ENCODE data around the gene ADAD2.

Gene ADAD2

DNA sequence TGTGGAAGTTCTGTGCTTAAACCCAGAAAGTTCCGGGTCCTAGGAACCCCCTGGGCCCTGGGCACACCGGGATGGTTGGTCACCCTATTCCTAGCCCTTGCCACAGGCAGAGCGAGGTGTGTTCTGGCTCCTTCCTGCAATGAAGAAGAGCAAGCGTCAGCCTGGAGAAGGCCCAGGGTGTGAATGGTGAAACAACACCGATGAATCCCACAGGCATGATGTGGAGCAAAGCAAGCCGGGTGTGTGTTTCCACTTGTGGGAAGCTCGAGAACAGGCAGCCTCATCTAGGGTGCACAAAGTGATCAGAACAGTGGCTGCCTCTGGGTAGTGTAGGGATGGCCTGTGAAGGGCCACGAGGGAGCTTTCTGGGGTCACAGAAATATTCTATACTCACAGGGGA is 35.1 kb downstream of the ADAD2 start:
- DNase-seq: no peak

DNA sequence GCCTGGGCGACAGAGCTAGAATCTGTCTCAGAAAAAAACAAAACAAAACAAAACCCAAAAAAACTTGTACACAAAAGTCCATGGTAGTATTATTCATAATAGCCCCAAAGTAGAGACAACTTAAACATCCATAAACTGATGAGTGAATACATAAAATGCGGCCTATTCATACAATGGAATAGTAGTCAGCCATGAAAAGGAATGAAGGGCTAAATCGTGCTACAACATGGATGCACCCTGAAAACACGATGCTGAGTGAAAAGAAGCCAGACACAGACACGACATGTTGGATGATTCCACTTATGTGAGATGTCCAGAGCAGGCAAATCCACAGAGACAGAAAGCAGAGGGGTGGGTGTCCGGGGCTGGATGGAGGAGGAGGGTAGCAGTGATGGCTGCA is 36.6 kb downstream of the ADAD2 start:
- no peak for DNase-seq

DNA sequence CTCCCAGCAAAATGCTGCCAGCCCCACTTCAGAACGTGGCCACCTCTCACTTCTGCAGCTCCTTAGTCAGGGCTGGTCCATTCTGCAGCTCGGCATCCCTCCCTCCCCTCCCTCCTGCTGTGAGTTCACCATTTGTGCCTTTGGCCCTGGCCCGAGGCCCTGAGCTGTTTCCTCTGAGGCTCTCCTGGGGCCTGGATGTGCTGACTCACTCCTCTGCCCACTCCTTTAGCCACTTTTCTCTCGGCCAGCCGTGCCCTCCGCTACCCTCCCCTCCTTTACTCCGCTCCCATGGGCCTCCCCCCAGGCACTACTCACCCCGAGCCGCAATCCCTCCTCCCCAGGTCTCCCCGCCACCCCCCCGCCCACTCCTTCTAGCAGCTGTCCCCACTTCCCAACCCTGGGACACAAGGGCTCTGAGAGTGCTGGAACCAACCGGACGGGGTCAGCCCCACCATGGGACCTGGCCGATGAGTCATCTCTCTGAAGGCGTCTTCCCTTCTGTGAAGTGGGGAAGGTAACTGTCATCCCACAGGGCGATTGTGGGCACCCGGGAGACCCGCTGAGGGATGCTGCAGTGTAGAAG is 37.4 kb downstream of the ADAD2 start:
- no peak for DNase-seq

DNA sequence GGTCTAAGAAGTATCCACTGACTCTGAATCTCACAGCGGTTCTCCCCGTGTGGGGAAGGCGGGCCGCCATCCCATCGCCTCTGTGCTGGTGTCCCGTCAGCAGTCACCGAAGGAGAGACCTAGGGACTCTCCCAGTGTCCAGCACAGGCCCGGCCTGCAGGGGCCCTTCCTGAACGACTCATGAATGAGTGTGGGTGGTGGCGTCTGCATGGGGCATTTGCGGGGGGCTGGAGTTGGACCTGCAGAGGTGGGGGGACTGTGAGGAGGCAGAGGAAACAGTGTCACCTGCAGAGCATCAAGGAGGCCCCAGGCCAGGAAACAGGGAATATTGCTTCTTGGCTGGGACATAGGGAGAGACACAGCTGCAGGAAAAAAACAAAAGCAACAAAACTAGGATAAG is 38.5 kb downstream of the ADAD2 start:
- DNase-seq: no peak

DNA sequence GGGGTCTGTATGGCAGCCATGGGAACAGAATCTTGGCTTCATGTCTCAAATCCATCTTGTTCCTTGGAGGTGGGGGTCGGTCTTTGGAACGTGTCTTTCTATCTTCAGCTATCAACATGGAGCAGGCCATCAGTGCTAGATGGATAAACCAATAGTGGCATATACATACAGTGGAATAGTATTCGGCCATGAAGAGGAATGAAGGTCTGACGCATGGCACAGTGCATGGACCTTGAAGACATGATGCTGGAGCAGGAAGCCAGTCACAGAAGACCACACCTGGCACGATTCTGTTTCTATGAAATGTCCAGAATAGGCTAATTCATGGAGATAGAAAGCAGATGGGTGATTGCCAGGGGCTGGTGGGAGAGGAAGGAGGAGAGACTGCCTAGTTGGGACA is 41.1 kb downstream of the ADAD2 start:
- DNase-seq: no peak

DNA sequence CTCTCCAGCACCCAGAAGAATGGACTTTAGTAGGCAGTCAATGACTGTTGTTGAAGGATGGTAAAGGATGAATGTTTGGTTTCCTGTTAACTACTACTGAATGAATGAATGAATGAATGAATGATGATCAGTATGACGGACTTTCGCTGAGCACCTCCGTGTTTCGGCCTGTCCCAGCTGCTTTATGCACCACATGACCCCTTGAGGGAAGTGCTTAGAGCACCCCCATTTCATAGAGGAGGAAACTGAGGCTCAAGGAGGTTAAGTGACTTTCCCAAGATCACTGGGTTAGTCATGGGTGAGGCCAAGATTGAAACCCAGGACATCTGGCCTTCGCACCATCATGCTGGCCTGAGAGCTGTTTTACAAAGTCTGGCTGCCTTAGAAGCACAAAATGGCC is 42.0 kb downstream of the ADAD2 start:
- DNase-seq: no peak

DNA sequence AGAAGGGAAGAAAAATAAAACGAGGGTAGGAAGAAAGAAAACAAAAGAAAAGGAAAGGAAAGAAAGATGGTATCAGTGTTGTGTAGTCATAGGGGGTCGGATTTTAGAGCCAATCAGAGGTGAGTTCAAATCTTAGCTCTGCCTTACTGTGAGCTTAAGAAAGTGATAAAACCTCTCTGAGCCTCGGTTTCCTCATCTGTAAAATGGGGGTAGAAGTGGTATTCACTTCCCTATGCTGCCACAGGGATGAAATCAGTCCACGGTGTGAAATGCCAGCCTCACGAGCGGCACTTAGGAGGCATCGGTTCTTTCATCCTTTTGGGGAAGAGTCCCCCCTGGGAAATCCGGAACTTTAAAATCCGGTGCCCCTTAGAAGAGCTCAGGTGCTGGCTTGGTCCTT is 42.8 kb downstream of the ADAD2 start:
- no peak for DNase-seq

DNA sequence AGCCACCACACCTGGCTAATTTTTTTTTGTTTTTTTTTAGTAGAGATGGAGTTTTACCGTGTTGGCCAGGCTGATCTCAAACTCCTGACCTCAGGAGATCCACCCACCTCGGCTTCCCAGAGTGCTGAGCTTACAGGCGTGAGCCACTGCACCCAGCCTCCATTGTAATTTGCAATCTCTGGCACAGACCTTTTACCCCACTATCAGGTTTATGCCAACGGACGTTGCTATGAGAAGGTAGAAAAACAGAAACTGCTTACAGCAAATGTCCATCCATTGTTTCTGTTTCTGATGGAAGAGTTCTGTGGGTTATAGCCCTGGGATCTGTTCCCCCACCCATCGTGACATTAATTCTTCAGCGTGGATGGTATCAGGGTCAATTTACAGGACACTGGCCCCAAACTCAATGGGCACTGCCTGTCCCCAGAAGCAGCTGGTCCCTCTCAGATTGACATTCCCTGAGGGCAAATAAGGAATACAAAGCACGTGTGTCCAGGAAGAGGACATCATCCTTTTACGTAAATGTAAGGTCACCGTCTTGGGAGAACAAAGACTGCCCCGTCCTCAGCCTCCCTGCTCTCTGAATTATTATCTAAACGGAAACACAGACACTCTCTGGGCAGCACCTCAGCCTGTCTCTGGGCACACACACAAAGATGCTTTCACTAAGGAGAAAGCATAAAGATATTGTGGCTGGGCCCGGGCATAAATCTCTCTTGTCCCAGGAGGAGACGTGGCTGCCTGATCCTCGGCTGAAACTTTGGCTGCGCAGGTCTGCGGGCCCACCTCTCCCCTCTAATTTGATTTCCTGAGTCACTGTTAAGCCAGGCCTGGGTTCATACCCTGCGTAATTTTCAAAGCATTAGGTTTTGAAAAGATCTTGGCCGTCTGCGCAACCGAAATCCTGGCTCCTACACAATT is 43.6 kb downstream of the ADAD2 start:
- DNase-seq: no peak

DNA sequence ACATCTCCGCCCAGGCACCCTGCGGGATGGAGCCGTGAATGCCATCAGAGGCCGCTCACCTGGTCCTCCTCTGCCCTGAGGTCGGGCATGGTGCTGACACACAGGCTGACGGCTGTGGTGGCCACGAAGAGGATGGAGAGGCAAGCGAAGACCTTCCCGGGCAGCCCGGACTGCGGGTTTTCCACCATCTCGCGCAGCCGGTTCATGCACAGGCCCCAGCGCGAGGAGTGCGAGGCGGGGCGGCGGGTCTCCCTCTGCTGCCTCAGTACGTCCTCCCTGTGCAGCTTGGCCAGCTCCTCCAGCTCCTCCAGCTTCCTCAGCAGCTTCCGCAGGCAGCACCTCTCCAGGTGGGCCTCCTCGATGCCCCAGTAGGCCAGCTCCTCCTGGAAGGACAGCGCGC is 45.7 kb downstream of the ADAD2 start:
- no peak for DNase-seq

DNA sequence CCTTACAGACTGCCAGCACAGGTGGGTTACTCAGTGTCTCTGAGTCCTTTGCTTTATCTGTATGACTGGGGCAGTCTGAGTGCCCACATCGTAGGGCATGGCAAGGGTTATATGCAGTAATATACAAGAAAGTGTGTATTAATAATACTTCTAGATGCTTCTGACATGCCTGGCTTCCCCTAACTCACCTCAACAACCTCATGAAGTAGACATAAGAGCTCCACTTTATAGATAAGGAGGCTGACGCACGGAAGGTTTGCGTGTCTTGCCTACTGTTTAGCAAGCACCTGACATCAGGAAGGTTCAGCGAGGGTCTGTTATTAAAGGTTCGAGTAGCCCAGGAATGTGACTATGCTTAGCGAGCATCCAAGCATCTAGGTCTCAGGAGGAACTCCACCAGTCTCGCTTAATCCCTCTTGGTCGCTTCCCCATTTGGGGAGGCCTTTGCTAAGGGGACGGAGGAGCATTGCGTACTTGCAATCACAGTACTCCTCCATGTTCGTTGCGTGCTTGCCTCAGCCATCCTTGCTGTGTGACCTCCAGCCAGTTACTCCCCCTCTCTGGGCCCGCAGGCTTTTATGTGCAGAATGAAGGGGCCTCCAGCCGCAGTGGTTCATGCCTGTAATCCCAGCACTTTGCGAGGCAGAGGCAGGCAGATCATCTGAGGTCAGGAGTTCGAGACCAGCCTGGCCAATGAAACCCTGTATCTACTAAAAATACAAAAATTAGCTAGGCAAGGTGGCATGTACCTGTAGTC is 47.2 kb downstream of the ADAD2 start:
- DNase-seq: no peak

DNA sequence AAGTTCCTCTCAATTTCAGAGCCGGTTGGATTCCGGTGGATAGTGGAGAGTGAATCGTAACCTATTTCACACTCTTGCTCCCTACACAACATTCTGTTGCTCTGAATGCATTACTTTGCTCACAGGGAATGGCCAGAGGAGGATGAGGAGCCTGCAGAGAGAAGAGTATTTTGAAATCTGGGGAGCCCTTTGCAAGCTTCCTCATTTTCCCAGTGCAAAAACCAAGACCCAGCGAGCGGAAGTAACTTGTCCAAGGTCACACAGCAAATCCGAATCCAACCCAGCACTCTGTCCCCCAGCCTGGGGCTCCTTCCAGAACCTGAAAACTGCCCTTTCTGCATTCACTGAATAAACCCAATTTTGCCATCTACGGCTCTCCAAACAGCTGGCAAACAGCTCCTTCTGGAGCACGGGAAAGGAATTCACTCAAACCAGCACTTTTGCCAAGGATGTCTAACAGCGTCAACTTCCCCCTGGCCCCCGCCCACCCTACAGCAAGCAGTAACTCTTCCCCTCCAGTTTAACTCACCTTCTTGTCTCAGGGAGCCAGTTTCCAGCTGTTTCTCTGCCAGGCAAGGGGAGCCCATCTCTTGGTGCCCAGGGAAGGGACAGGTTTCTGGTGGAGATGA is 48.3 kb downstream of the ADAD2 start:
- no peak for DNase-seq

DNA sequence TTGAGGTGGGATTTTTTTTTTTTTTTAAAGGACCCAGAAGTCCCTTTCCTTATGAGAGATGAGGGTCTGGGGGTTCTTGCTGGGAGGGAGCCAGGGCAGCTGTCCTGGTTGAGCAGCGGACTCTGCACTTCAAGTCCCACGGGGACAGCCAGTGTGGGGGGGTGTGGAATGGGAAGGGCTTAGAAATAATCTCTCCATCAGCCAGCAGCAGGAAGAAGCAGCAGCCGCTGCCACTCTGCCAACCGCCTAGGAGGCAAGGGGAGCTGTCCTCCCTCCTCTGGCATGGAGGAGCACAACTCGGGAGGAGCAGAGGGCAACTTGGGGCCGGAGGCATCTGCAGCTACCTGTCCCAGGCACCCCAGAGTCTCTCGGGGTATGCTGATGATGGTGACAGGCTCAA is 49.0 kb downstream of the ADAD2 start, which contains the start of gene KCNG4:
Gene KCNG4, minus strand, starts transcription at position 104 of the 400 bp plus-strand sequence. CDS start 2,527 bp downstream, outside the sequence.
- no peak for DNase-seq

DNA sequence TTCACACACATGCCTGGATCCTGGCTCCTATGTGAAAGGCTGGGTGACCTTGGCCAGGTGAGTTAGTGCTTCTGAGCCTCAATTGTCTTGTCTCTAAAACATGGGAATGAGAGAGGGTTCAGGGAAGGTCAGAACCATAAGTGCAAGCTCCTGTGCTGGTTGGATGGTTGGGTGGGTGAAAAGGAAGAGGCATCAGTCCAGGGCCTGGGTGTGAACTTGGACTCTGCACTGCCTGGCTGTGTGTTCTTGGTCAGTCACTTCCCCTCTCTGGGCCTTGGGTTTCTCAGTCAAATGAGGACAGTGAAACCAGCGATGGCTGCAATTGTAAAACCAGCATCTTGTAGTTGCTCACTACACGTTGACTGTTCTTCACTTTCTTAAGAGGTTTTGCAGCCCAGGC is 49.5 kb downstream of the ADAD2 start:
- DNase-seq: no peak

DNA sequence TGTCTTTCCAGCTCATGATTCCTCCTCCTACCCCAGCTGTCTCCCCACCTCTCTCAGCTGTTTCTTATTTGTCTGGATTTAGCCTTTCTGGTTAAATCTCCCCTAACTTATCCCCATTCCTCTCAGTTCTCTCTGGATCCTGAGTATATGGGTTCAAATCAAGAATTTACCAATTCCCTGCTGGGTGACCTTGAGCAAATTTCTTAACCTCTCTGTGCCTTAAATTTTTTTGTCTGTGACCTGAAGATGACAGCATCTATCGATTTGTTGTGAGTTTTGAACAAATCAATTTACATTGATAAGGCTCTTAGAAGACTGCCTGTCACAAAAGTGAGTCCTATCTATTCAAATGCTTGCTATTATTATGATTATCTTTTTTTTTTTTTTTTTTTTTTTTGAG is 50.8 kb downstream of the ADAD2 start:
- DNase-seq: no peak

DNA sequence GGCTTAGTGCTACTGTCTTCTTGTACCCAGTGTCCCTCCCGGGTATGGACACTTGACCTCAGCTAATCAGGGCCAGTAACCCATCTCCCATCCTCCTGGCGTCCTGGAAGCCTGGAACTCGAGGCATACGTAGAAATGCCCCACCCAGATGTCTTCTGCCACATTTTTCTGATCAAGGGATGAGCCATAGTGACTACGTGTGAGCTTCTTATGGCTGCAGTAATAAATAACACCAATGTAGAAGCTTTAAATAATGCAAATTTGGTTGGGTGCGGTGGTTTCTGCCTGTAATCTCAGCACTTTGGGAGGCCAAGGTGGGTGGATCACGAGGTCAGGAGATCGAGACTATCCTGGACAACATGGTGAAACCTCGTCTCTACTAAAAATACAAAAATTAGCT is 51.9 kb downstream of the ADAD2 start:
- no peak for DNase-seq

DNA sequence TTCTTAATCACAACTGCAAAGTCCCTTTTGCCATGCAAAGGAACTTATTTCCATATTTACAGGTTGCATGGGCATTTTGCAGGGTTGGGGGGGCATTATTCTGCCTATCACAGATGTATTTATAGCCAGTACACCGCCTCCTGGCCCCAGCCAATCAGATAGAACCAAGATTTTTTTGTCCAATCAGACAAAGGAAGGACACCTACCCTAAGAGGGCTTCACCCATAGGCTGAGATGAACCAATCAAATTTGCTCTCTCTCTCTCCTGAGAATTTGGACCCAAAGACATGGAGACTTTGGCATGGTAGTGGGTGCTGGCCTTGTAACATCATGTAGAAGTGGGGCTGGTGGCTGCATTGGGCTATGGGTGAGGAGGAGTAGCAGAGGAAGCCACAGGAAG is 52.8 kb downstream of the ADAD2 start:
- no peak for DNase-seq

DNA sequence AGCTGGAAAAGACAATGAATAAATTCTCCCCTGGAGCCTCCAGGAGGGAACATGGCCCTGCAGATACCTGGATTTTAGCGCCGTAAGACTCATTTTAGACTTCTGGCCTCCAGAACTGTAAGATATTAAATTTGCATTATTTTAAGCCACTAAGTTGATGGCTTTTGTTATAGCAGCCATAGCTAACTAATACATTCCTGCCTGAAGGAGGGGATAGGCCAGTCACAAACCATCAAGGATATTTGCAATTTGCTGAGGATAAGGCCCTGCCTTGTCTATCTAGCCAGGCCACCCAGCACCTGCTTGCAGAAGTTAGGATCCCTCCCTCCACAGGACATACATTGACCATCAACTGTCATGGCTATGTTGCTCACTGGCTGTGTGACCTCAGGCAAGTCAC is 53.8 kb downstream of the ADAD2 start:
- no peak for DNase-seq

DNA sequence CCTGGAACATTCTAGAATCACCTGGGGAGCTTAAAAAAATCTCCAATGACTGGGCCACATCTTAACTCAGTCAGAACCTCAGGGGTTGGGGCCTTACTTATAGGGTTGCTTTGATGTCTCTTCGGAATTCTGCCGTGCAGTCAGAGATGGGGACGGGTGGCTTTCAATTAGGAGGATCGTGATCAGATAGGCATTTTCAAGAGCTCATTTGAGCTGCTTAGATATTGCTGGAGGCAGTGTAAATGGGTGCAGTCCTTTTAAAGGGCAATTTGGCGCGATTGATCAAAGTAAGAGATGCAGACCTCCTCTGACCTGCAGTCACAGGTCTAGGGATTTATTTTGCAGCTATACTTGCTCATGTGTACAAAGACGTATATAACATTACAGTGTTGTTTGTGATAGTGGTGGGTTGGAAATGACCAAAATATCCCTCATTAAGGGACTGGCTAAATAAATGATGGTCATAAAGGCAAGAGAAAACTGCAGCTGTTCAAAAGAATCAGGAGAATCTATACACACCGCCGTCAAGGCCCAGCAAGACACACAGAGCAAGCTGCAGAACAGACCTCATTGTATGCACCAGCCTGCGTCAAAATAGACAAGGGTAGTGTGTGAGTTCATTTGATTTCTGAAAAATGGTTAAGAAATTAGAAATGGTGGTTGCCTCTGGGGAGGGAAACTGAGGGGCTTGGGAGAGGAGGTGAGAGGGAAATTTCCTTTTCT is 55.2 kb downstream of the ADAD2 start:
- DNase-seq: no peak

DNA sequence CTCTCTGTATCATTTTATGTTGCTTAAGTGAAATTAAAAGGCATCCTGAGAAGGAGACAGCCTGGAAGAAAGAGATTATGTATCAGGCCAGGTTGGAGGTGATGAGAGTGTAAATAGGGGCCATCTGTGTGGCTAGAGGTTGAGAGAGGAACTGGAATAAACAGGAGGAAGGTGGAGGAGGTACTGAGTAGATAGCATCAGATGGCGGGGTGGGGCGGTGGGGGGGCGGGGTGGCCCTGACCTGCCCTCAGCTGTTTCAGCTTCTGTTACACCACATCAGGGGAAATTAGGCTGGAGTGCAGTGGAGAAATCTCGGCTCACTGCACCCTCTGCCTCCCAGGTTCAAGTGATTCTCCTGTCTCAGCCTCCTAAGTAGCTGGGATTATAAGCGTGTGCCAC is 55.7 kb downstream of the ADAD2 start:
- DNase-seq: no peak

Measured in activated effector memory CD4-positive, alpha-beta T cell treated with anti-CD3 and anti-CD28 coated beads, Interleukin-2, amount 50 U/mL, for 16 hours (primary cell).